ENCODE data around the gene PPP4R3B. TPM values are rescaled to one million over a fixed set of nuclear protein-coding genes. Genes with fewer than 3 reads are reported as not detected.
"Not testable (repeated sequence)": the region's sequence is repeated elsewhere in the genome, so short reads cannot be mapped to it uniquely, and the experiment has no call there.

Gene PPP4R3B
- total and polyA plus RNA-seq, 3 experiments from 2014 or later = 83.0 to 94.0 (median 87.4) TPM

- POLR2A ChIA-PET = no interaction called here
Observed at GRCh38 chr2:55609193-55609794, 8.1 kb downstream of the PPP4R3B start.

GRCh38 chr2:55607717-55608116 is 9.7 kb downstream of the PPP4R3B start:
- H3K4me3 ChIP-seq (ENCODE audit: low read length) = no peak overlapping the region
- peak overlapping the region in 1 of 7 donors; percentile 36 for H3K4me3 Mint-ChIP-seq
- no peak for DNase-seq
- peak overlapping the region in 3 of 8 donors; percentile 11 to 75 (median 55) for H3K27ac Mint-ChIP-seq
- peaks cover 58% of the 10 kb centered on the region for H3K4me1 ChIP-seq (ENCODE audit: insufficient read depth, low read length)
- no peak overlapping the region for H3K27ac ChIP-seq (ENCODE audit: low read depth, low read length)
- peaks cover 0 to 49% (median 3%) of the 10 kb centered on the region in 3 donors for H3K36me3 Mint-ChIP-seq
- peaks cover 20% of the 10 kb centered on the region for H3K36me3 ChIP-seq (ENCODE audit: insufficient read depth, low read length)
- POLR2A ChIA-PET = no interaction called here
- CTCF ChIA-PET = no interaction called here
- H3K9me3 ChIP-seq (ENCODE audit: low read length) = no peaks in the 10 kb centered on the region
- no peaks in the 10 kb centered on the region for H3K9me3 Mint-ChIP-seq
- H3K4me1 Mint-ChIP-seq = peaks cover 59 to 82% (median 80%) of the 10 kb centered on the region in 3 donors
- H3K27me3 ChIP-seq (ENCODE audit: insufficient read depth, low read length, poor library complexity, severe bottlenecking) = no peaks in the 10 kb centered on the region
- no peaks in the 10 kb centered on the region for H3K27me3 Mint-ChIP-seq

More at GRCh38 chr2:55609193-55609794, 8.1 kb downstream of the PPP4R3B start:
- Histone ChIP-seq H3K36me3 (ENCODE audit: insufficient read depth, low read length) (peaks cover 15% of the 10 kb centered on the region), H3K4me1 (ENCODE audit: insufficient read depth, low read length) (peaks cover 58% of the 10 kb centered on the region), H3K27ac (ENCODE audit: low read depth, low read length) (no peak overlapping the region), H3K9me3 (ENCODE audit: low read length) (no peaks in the 10 kb centered on the region), H3K27me3 (ENCODE audit: insufficient read depth, low read length, poor library complexity, severe bottlenecking) (no peaks in the 10 kb centered on the region), H3K4me3 (ENCODE audit: low read length) (no peak overlapping the region)
- H3K27ac Mint-ChIP-seq = peak overlapping the region in 5 of 8 donors; percentile 13 to 36 (median 15)
- H3K4me1 Mint-ChIP-seq = peaks cover 63 to 84% (median 81%) of the 10 kb centered on the region in 3 donors
- no peak for DNase-seq
- no peaks in the 10 kb centered on the region for H3K9me3 Mint-ChIP-seq
- CTCF ChIA-PET = no interaction called here
- H3K4me3 Mint-ChIP-seq = no peak overlapping the region
- H3K27me3 Mint-ChIP-seq = no peaks in the 10 kb centered on the region
- H3K36me3 Mint-ChIP-seq = peaks cover 3 to 53% (median 4%) of the 10 kb centered on the region in 3 donors

GRCh38 chr2:55604027-55604565 is 13.3 kb downstream of the PPP4R3B start:
- ChIA-PET CTCF (interaction anchor here (0.9 kb wide), 1 partner anchor 13 kb away, joined by 3 read pairs; no protein-coding TSS in a partner anchor), POLR2A (interaction anchor here (0.6 to 1.9 kb wide), 2 partner anchors 8 to 14 kb away, joined by 3 to 5 read pairs; partner anchors contain the start of gene PPP4R3B)
- Mint-ChIP-seq H3K27ac (peak overlapping the region in 4 of 8 donors; percentile 14 to 66 (median 42)), H3K9me3 (no peaks in the 10 kb centered on the region), H3K27me3 (no peaks in the 10 kb centered on the region), H3K4me1 (peaks cover 58 to 87% (median 81%) of the 10 kb centered on the region in 3 donors), H3K36me3 (peaks cover 0 to 50% (median 7%) of the 10 kb centered on the region in 3 donors), H3K4me3 (peak overlapping the region in 4 of 7 donors; percentile 19 to 41 (median 24))
- H3K27me3 ChIP-seq (ENCODE audit: insufficient read depth, low read length, poor library complexity, severe bottlenecking) = no peaks in the 10 kb centered on the region
- H3K9me3 ChIP-seq (ENCODE audit: low read length) = no peaks in the 10 kb centered on the region
- peaks cover 42% of the 10 kb centered on the region for H3K4me1 ChIP-seq (ENCODE audit: insufficient read depth, low read length)
- H3K36me3 ChIP-seq (ENCODE audit: insufficient read depth, low read length) = peaks cover 15% of the 10 kb centered on the region
- H3K27ac ChIP-seq (ENCODE audit: low read depth, low read length) = no peak overlapping the region
- H3K4me3 ChIP-seq (ENCODE audit: low read length) = no peak overlapping the region
- DNase-seq = no peak

GRCh38 chr2:55601849-55602248 is 15.6 kb downstream of the PPP4R3B start:
- Histone ChIP-seq H3K36me3 (ENCODE audit: insufficient read depth, low read length) (peaks cover 25% of the 10 kb centered on the region), H3K4me3 (ENCODE audit: low read length) (no peak overlapping the region), H3K27ac (ENCODE audit: low read depth, low read length) (no peak overlapping the region), H3K27me3 (ENCODE audit: insufficient read depth, low read length, poor library complexity, severe bottlenecking) (no peaks in the 10 kb centered on the region), H3K9me3 (ENCODE audit: low read length) (no peaks in the 10 kb centered on the region), H3K4me1 (ENCODE audit: insufficient read depth, low read length) (peaks cover 21% of the 10 kb centered on the region)
- peaks cover 0 to 57% (median 7%) of the 10 kb centered on the region in 3 donors for H3K36me3 Mint-ChIP-seq
- peak overlapping the region in 4 of 8 donors; percentile 2 to 70 (median 29) for H3K27ac Mint-ChIP-seq
- no peak for DNase-seq
- POLR2A ChIA-PET = no interaction called here
- no peaks in the 10 kb centered on the region for H3K27me3 Mint-ChIP-seq
- H3K4me3 Mint-ChIP-seq = peak overlapping the region in 1 of 7 donors; percentile 1
- H3K9me3 Mint-ChIP-seq = peaks cover 0 to 2% (median 0%) of the 10 kb centered on the region in 5 donors
- H3K4me1 Mint-ChIP-seq = peaks cover 43 to 75% (median 64%) of the 10 kb centered on the region in 3 donors
- CTCF ChIA-PET = no interaction called here

- H3K4me3 Mint-ChIP-seq = peak overlapping the region in 1 of 7 donors; percentile 9
Observed at GRCh38 chr2:55598056-55598795, 19.2 kb downstream of the PPP4R3B start.

GRCh38 chr2:55596795-55597194 is 20.6 kb downstream of the PPP4R3B start:
- Mint-ChIP-seq H3K4me1 (peaks cover 42 to 69% (median 49%) of the 10 kb centered on the region in 3 donors), H3K36me3 (peaks cover 0 to 59% (median 15%) of the 10 kb centered on the region in 3 donors)
- H3K27me3 Mint-ChIP-seq; POLR2A ChIA-PET; DNase-seq; H3K4me3 Mint-ChIP-seq; H3K4me3 ChIP-seq (ENCODE audit: low read length); H3K27me3 ChIP-seq (ENCODE audit: insufficient read depth, low read length, poor library complexity, severe bottlenecking); H3K27ac ChIP-seq (ENCODE audit: low read depth, low read length); H3K9me3 ChIP-seq (ENCODE audit: low read length); H3K27ac Mint-ChIP-seq; H3K9me3 Mint-ChIP-seq; CTCF ChIA-PET: not testable (repeated sequence)
- Histone ChIP-seq H3K4me1 (ENCODE audit: insufficient read depth, low read length) (peaks cover 19% of the 10 kb centered on the region), H3K36me3 (ENCODE audit: insufficient read depth, low read length) (peaks cover 14% of the 10 kb centered on the region)

More at GRCh38 chr2:55598056-55598795, 19.2 kb downstream of the PPP4R3B start:
- Histone ChIP-seq H3K4me3 (ENCODE audit: low read length) (no peak overlapping the region), H3K27ac (ENCODE audit: low read depth, low read length) (no peak overlapping the region), H3K36me3 (ENCODE audit: insufficient read depth, low read length) (peaks cover 28% of the 10 kb centered on the region), H3K27me3 (ENCODE audit: insufficient read depth, low read length, poor library complexity, severe bottlenecking) (no peaks in the 10 kb centered on the region), H3K4me1 (ENCODE audit: insufficient read depth, low read length) (peaks cover 13% of the 10 kb centered on the region), H3K9me3 (ENCODE audit: low read length) (no peaks in the 10 kb centered on the region)
- ChIA-PET CTCF (no interaction called here), POLR2A (no interaction called here)
- peaks cover 0 to 69% (median 13%) of the 10 kb centered on the region in 3 donors for H3K36me3 Mint-ChIP-seq
- no peak overlapping the region for H3K27ac Mint-ChIP-seq
- H3K9me3 Mint-ChIP-seq = peaks cover 0 to 2% (median 0%) of the 10 kb centered on the region in 5 donors
- no peaks in the 10 kb centered on the region for H3K27me3 Mint-ChIP-seq
- H3K4me1 Mint-ChIP-seq = peaks cover 41 to 74% (median 52%) of the 10 kb centered on the region in 3 donors
- no peak for DNase-seq

GRCh38 chr2:55595536-55595935 is 21.9 kb downstream of the PPP4R3B start:
- Mint-ChIP-seq H3K4me3 (no peak overlapping the region), H3K27me3 (no peaks in the 10 kb centered on the region), H3K27ac (no peak overlapping the region), H3K9me3 (peaks cover 0 to 2% (median 0%) of the 10 kb centered on the region in 5 donors), H3K36me3 (peaks cover 0 to 59% (median 16%) of the 10 kb centered on the region in 3 donors), H3K4me1 (peaks cover 52 to 71% (median 56%) of the 10 kb centered on the region in 3 donors)
- peaks cover 25% of the 10 kb centered on the region for H3K4me1 ChIP-seq (ENCODE audit: insufficient read depth, low read length)
- CTCF ChIA-PET = no interaction called here
- no peak overlapping the region for H3K4me3 ChIP-seq (ENCODE audit: low read length)
- H3K36me3 ChIP-seq (ENCODE audit: insufficient read depth, low read length) = peaks cover 16% of the 10 kb centered on the region
- H3K27me3 ChIP-seq (ENCODE audit: insufficient read depth, low read length, poor library complexity, severe bottlenecking) = no peaks in the 10 kb centered on the region
- POLR2A ChIA-PET = interaction anchor here (1.0 kb wide), 1 partner anchor 9 kb away, joined by 3 read pairs; no protein-coding TSS in a partner anchor
- no peak for DNase-seq
- H3K27ac ChIP-seq (ENCODE audit: low read depth, low read length) = no peak overlapping the region
- no peaks in the 10 kb centered on the region for H3K9me3 ChIP-seq (ENCODE audit: low read length)
